HL-60 (cell line): Measurements from ENCODE around the gene KATNAL1.
"Not testable (repeated sequence)": the region's sequence is repeated elsewhere in the genome, so short reads cannot be mapped to it uniquely, and the experiment has no call there.

Source experiments
- DNase-seq, 2 experiments: peaks; one replicate each; pipeline ENCODE4 v3.0.0-alpha.2; 2010 to 2020; ENCODE audit warnings: low read depth in 1 of 2, low spot score in 1 of 2
- H3K27ac ChIP-seq: fragments of 250-450 bp; sonication (Bioruptor Pico); replicated peaks from 2 replicates; pipeline ENCODE4 v1.5.1; 2020; ENCODE audit warnings: mild to moderate bottlenecking, moderate library complexity
- H3K27me3 ChIP-seq: fragments of 250-450 bp; sonication (Bioruptor Pico); 2 replicates; pipeline ENCODE4 v1.5.1; 2021; ENCODE audit warnings: mild to moderate bottlenecking, moderate library complexity; ENCODE audit not compliant: insufficient read depth, poor library complexity, severe bottlenecking
- H3K4me3 ChIP-seq: replicated peaks from 2 replicates; pipeline ENCODE4 v1.5.1; 2011; ENCODE audit warnings: mild to moderate bottlenecking, control low read depth, low read length; ENCODE audit not compliant: insufficient read depth
- CTCF ChIP-seq: IDR thresholded peaks from one replicate; pipeline ENCODE4 v1.5.1; 2011; ENCODE audit warnings: low read length, control low read depth, inconsistent platforms; ENCODE audit not compliant: insufficient read depth
- GABPA ChIP-seq: IDR thresholded peaks from 2 replicates; pipeline ENCODE4 v1.6.1; 2012; ENCODE audit warnings: low read depth
- POLR2AphosphoS5 ChIP-seq: IDR thresholded peaks from 2 replicates; pipeline ENCODE4 v1.6.1; 2012; ENCODE audit warnings: low read depth
- REST ChIP-seq: IDR thresholded peaks from 2 replicates; pipeline ENCODE4 v1.6.1; 2012; ENCODE audit warnings: low read depth; ENCODE audit not compliant: insufficient replicate concordance
- SPI1 ChIP-seq: IDR thresholded peaks from 2 replicates; pipeline ENCODE4 v1.6.1; 2012; ENCODE audit warnings: low read depth, mild to moderate bottlenecking, borderline replicate concordance

KATNAL1 gene

GRCh38 chr13:30294004-30294403 is 13.3 kb downstream of the KATNAL1 start:
- Histone ChIP-seq H3K4me3 (no peak overlapping the region), H3K27me3 (no peaks in the 10 kb centered on the region), H3K27ac (no peak overlapping the region)
- TF ChIP-seq REST (no peak), POLR2AphosphoS5 (no peak), GABPA (no peak), CTCF (no peak), SPI1 (no peak)
- DNase-seq = no peak

GRCh38 chr13:30292325-30292724 is 15.0 kb downstream of the KATNAL1 start:
- no peak overlapping the region for H3K27ac ChIP-seq
- no peak for DNase-seq
- no peak overlapping the region for H3K4me3 ChIP-seq
- no peak for TF ChIP-seq CTCF
- TF ChIP-seq SPI1 = no peak
- no peaks in the 10 kb centered on the region for H3K27me3 ChIP-seq

- H3K27ac ChIP-seq = no peak overlapping the region
- H3K27me3 ChIP-seq = no peaks in the 10 kb centered on the region
- no peak overlapping the region for H3K4me3 ChIP-seq
- no peak for DNase-seq
- TF ChIP-seq POLR2AphosphoS5 (no peak), REST (no peak), CTCF (no peak), GABPA (no peak), SPI1 (no peak)
Observed at GRCh38 chr13:30290812-30291436, 16.4 kb downstream of the KATNAL1 start.

GRCh38 chr13:30289533-30289932 is 17.8 kb downstream of the KATNAL1 start:
- TF ChIP-seq SPI1 (no peak), CTCF (no peak), REST (no peak)
- Histone ChIP-seq H3K27ac (no peak overlapping the region), H3K4me3 (no peak overlapping the region), H3K27me3 (no peaks in the 10 kb centered on the region)
- DNase-seq = no peak

GRCh38 chr13:30286059-30286458 is 21.3 kb downstream of the KATNAL1 start:
- not testable (repeated sequence) for H3K27ac ChIP-seq, H3K27me3 ChIP-seq, H3K4me3 ChIP-seq, DNase-seq
